Cardiac septum (tissue), 1 donor: ENCODE results near the gene TIPRL. TPM values are rescaled to one million over a fixed set of nuclear protein-coding genes. Genes with fewer than 3 reads are reported as not detected.
"Not testable (repeated sequence)": the region's sequence is repeated elsewhere in the genome, so short reads cannot be mapped to it uniquely, and the experiment has no call there.

ENCODE experiments used
- DNase-seq: peaks from one replicate; pipeline ENCODE4 v3.0.0-alpha.2; 2020; ENCODE audit warnings: low spot score
- intact Hi-C: fragments of 100-400 bp; cut with DNase I; formaldehyde crosslinking; loops from one replicate; pipeline ENCODE4 v1.14.0; 2022
- total RNA-seq: library from RNA; stranded (reverse); fragmentation: NEBNext Ultra II Directional; extraction: Animal tissue kit (Norgen Biotek cat#: 25700); gene quantifications from one replicate; pipeline ENCODE4 v1.2.1, GENCODE V29; 2021
- donor health status: DM: no; HTN: no; CAD: no.

Gene TIPRL
- total RNA-seq, 1 donor from 2014 or later = 30.4 TPM

DNA sequence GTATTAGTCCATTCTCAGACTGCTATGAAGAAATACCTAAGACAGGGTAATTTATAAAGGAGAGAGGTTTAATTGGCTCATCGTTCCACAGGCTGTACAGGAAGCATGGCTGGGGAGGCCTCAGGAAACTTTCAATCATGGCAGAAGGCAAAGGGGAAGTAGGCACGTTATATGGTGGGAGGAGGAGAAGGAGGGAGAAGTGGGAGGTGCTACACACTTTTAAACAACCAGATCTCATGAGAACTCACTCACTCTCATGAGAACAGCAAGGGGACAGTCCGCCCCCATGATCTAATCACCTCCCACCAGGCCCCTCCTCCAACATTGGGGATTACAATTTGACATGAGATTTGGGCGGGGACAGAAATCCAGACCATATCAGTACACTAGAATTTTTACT, 24.1 kb upstream of the TIPRL start:
- DNase-seq, intact Hi-C loops: not testable (repeated sequence)

DNA sequence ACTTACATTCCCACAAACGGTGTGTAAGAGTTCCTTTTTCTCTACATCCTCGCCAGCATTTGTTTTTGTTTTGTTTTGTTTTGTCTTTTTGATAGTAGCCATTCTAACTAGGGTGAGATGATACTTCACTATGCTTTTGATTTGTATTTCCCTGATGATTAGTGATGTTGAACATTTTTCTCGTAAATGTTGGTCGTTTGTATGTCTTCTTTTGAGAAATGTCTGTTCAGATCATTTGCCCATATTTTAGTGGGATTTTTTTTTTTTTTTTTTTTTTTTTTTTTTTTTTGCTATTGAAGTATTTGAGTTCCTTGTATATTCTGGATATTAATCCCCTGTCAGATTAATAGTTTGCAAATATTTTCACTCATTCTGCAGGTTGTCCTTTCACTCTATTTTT, 22.9 kb upstream of the TIPRL start:
- no peak for DNase-seq
- intact Hi-C loops = no loop called here

DNA sequence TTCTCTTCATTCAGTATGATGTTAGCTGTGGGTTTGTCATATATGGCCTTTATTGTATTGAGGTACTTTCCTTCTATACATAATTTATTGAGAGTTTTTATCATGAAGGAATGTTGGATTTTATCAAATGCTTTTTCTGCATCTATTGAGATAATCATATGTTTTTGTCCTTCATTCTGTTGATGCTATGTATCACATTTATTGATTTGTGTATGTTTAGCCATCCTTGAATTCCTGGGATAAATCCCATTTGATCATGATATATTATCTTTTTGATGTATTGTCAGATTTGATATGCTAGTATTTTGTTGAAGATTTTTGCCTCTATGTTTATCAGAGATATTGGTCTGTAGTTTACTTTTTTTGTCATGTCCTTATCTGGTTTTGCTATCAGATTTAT, 21.1 kb upstream of the TIPRL start:
- no peak for DNase-seq
- intact Hi-C loops = no loop called here

DNA sequence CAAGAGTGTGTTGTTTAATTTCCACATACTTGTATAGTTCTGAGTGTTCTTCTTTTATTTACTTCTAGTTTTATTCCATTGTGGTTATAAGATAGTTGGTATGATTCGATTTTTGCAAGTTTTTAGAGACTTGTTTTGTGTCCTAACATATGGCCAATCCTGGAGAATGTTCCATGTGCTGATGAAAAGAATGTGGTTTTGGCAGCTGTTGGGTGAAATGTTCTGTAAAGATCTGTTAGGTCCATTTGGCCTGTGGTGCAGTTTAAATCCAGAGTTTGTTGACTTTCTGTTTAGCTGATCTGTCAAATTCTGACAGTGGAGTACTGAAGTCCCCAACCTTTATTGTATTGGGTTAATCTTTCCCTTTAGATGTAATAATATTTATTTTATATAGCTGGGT, 19.5 kb upstream of the TIPRL start:
- no peak for DNase-seq
- intact Hi-C loops = no loop called here

DNA sequence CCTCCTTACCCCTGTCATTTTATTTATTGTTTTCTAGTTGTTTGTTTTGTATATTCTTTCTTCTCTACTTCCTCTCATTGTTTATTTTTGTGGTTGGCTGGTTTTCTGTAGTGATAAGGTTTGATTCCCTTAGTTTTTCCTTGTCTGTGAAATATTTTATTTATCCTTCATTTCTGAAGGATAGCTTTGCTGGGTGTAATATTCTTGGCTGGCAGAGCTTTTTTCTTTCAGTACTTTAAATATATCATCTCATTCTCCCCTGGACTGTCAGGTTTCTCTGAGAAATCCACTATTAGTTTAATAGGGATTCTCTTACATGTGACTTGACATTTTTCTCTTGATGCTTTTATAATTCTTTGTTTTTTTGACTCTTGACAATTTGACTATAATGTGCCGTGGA, 18.8 kb upstream of the TIPRL start:
- DNase-seq = no peak
- intact Hi-C loops = no loop called here

DNA sequence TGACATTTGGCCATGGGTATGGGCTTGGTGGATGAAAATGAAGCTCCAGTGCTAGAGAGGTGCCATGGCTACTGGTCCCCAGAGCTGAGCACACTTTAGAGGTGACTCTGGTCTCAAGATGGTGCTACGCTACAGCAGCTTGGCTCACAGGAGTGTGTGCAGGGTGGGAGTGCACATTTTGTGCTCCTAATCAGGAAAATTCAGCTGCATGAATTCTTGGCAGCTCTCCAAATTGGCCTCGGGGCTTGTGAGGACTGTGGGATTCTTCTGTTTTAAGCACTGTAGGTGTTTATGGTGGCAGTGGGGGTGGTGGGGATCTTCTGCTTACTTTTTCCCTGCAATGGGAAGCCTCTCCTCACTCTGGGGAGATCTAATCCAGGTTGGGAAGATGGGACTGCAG, 17.3 kb upstream of the TIPRL start:
- intact Hi-C loops = no loop called here

DNA sequence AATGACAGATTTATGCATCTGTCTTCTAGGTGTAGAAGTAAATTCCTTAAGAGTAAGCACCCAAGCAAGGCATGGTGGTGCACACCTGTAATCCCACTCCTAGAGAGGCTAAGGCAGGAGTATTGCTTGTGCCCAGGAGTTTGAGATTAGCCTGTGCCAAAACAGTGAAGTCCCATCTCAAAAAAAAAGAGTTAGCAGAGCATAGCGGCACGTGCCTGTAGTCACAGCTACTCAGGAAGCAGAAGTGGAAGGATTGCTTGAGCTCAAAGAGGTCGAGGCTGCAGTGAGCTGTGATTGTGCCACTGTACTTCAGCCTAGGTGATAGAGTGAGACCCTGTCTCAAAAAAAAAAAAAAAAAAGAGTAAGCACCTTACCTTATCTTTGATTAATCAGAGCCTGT, 15.1 kb upstream of the TIPRL start:
- DNase-seq = no peak

More for the DNA sequence above, 17.3 kb upstream of the TIPRL start:
- no peak for DNase-seq

DNA sequence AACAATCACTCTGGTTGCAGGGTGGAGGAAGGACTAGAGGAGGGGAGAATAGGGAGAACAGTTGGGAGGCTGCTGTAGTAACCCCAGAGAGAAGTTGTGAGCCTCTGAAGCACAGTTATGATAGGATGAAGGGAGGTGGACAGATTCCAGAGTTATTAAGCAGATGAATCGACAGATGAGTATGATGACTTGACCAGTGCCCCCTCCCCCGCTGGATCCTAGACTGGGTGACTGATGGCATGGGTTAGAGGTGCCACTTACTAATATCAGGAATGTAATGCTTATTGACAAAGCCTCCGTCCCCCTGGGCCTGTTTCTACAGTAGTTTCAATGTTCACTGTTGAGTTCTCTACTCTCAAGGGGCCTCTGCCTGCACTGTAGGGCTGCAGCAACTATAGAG, 14.0 kb upstream of the TIPRL start:
- intact Hi-C loops = no loop called here
- DNase-seq = no peak

More for the DNA sequence above, 15.1 kb upstream of the TIPRL start:
- intact Hi-C loops = no loop called here

DNA sequence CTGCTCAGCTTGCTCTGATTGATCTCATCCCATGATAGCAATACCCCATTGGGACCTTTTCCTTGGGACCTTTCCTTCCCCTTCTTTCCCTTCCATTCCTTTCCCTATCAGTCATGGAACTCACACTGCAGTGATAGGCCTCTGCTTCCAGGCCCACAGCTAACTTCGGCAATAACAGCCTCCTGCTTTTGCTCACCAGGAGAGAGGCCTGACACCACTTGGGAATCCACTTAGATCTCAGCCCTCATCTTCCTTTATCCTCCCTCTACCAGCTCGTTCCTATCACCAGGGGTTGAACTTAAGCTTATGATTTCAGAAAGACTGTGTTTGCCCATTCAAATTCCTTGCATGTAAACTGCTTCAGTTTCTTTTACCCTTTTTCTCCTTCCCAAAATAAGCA, 11.0 kb upstream of the TIPRL start:
- intact Hi-C loops = no loop called here
- no peak for DNase-seq

DNA sequence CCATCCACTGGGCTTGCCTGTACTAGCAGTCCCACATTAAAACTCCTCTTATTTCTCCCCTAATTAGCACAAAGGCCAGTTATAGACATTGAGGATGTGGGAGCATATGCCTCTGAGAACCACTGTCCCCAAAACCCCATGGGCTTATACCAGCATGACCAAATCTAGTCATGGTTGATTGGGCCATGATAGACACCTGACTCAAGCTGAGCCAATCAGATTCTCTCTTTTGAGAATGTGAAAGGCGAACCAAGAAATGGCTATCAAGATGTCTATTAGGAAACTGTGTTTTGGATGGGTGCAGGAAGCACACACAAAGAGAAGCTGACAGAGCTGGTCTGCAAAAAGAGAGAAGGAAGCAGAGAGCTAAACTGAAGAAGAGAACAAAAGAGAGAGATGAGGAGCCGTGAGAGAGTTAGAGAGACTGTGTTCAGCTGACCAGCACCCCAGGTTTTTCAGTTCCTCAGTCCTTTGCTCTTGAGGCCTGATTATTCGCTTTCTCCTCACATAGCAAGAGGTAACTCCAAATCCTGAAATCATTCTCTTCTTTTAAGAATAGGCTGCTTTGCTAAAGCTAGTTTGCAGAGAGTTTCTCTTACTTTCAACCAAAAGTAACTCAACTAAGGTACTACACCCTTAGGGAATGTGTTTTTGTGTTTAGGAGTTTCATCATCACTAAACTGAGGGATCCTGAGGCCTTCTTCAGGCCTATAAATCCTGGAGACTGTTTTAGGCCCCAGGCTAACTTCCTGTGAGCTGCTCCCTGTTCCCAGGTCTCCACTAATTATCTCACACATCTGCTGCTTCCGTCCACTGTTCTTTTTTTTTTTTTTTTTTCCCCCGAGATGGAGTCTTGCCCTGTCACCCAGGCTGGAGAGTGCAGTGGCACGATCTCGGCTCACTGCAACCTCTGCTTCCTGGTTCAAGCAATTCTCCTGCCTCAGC, 7.9 kb upstream of the TIPRL start:
- DNase-seq = no peak
- intact Hi-C loops = no loop called here

DNA sequence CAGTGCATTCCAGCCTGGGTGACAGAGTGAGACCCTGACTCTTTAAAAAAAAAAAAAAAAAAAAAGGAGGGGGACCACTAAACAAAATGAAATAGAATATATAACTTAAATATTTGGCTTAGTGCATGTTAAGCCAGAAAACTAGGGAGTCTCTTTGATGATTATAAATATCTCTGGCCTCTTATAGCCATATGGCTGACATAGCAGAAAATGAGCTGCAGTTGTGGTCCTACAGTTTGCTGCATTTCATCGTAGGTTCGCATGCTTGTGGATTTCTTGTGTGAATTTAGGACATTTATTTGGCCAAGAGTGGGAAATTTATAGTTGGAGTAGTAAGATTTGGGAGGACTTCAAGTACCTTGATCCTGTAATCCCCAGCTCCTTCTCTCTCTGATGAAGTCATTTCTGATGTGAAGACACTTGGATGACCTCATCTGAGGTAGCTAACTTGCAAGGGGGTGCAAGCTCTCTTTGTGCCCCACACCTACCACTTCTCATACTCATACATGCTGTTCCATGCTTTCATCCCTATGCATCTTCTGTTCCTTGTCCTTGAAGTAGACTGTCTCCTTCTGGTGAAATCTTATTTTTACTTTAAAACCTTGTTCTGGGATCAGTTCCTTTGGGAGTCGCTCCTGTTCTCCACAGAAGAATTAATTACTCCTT, 6.4 kb upstream of the TIPRL start:
- DNase-seq = no peak
- intact Hi-C loops = no loop called here

DNA sequence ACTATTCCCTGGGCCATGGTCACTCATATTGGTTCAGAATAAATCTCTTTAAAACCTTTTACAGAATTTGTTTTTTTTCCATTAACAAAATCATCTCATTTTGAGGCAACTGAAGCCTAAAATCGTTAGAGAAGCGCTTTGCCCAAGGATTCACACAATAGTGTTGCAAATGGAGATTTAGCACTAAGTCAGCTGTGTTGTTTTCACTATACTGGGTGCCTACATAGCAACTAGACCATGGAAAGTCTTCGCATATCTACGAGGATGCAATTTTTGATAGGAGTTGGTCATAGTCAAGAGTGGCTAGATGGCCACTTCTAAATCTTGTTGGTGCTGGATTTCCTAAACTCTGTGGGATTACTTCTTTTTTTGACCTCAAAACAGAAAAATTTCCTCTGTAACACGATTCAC, 530 bp upstream of the TIPRL start:
- intact Hi-C loops = loop anchor here (2.0 to 5.0 kb wide), 2 partner anchors 49 to 241 kb away; partner anchors contain the start of genes DCAF6, MPC2 and SFT2D2
- DNase-seq = no peak

DNA sequence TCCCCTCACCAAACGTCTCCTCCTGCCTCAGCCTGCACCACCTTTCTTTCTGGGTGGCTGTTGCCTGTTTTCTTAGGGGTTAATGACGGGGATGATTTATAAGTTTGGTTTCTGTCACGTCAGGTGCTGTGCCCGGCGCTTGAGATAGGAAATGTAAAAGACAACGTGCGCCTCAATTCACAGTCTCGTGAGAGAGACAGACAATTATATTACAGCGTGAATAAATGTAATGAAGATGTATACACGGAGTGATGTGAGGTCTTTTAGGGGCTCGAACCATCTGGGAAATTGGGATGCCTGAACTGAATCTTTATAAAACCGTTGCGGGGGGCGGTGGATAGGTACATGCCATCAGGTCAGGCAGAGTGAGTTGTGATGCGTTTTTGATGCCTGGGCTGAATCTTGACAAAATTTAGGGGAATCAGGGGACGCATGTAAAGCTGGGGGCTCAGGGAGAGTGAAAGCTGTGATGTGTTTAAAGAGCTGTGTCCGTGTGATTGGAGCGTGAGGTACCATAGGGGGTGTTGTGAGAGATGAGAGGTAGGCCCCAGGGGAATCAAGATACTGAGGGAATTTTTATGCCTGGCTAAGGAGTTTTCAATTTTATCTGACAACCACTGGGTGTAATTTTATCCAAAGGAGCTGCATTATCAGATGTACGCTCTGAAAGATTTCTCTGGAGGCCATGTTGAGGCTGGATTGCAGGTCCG, 831 bp downstream of the TIPRL start:
- intact Hi-C loops = loop anchor here (2.0 to 5.0 kb wide), 2 partner anchors 47 to 242 kb away; partner anchors contain the start of genes DCAF6, MPC2 and SFT2D2
- no peak for DNase-seq

DNA sequence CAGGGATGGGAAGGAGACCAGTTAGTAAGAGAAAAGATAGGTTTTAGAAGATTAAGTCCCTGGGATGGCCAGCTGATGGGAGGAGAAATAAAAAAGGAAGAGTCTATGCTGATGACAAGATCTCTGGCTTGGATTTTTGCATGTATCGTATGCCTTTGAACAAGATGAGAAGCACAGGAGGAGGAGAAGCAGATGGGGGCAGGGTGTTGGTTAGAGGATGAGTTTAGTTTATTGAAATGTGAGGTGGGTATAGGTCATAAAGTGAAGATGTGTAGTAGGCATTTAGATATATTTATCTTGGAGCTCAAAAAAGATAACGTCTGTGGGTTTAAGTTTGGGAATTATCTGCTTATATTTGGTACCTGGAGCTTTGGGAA, 1.4 kb downstream of the TIPRL start:
- DNase-seq = no peak
- intact Hi-C loops = no loop called here

DNA sequence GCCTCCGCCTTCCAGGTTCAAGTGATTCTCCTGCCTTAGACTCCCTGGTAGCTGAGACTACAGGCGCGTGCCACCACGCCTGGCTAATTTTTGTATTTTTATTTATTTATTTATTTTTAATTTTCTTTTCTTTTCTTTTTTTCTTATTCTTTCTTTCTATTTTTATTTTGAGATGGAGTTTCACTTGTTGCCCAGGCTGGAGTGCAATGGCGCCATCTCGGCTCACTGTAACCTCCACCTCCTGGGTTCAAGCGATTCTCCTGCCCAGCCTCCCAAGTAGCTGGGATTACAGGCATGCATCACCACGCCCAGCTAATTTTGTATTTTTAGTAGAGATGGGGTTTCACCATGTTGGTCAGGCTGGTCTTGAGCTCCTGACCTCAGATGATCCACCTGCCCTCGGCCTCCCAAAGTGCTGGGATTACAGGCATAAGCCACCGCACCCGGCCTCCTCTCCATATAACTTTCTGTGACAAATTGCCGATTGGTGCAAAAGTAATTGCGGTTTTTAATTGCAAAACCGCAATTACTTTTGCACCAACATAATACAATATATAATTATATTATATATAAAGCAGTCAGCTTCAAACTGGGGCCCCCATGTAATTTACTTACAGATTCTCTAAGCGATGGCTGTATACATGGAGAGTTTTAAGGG, 2.4 kb downstream of the TIPRL start:
- DNase-seq, intact Hi-C loops: not testable (repeated sequence)

DNA sequence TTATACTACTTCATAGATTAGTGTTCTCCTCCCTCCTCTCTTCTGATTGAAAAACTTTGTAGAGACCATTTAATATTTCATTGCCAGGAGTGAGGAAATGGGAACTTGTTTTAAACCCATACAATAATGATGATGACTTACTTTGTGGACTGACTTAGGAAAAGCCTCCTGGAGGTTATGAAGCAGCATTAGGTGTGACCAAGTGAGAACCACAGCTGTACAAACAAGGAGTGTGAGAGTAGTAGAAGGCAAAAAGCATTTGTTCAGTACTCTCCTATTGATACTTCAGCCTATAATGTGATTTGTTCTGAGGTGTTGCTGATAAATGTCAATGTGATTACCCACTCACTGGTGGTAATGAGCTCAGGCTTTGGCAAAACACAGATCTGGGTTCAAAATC, 8.4 kb downstream of the TIPRL start:
- intact Hi-C loops = no loop called here
- DNase-seq = no peak

DNA sequence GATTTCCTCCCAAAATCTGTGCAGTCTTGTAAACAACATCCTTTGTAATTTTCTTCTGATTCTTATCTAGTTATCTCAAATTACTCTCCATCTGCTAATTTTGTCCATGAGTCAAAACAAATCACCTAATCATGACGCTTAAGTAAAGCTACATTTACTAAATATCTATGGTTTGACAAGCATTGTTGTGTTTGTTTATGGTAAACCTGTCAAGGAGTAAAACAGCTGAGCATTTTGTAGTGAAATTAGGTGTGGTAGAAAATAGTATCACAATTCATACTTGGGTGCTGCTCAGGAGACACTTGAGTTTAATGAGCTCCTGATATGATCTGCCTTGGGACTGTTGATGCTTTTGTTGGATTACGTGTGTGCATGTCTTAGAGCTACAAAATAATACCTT, 11.6 kb downstream of the TIPRL start:
- DNase-seq = no peak
- intact Hi-C loops = no loop called here

DNA sequence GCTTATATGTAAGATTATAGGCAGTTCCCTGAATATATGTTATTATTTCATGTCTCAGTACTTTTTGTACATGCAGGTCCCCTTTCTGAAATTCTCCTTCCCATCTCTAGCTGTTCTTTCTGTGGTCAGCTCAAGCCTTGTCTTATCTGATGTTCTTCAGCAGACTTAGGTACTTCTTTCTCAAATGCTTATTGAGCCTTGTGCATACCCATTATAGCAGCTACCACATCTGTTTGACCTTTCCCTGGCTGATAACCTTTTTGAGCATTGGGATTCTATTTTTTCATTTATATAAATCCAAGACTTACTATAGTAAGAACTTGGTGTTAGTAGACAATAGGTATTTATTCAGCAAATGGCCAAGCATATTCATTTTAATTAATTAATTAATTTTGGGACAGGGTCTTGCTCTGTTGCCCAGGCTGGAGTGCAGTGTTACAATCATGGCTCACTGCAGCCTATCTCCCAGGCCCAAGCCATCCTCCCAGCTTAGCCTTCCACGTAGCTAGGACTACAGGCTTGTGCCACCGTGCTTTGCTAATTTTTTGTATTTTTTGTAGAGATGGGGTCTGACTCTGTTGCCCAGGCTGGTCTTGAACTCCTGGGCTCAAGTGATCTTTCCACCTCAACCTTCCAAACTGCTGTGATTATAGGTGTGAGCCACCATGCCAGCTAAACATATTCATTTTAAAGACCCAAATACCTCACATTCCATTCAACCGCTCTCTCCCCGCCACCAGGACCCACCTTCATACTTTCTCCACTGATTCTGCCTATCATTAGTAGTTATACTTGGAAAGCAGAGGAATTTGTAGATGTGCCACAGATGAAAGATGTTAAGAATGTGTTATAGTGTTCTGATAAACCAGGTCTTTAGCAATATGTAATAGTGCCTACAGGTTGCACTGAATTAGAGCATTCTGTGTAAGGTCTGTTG, 16.7 kb downstream of the TIPRL start:
- intact Hi-C loops = no loop called here
- no peak for DNase-seq

DNA sequence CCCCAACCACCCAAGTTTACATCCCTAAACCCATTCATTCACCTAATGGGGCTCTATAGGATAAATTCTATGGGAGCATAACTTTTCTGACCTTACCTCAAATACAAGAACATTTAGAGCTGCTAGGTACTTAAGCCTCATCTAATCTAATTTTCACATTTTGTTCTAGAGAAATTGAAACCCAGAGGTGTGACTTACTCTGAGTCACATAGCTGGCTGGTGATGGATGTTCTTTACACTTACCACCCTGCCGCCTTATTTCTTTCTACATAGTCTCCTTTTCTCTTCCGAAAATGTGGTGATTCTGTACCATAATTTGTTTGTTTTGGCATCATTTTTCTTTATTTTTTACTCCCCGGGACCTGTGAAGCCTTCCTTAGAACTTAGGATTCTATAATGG, 20.3 kb downstream of the TIPRL start:
- DNase-seq = no peak
- intact Hi-C loops = no loop called here
